MM.1S (cell line): ENCODE data around the gene CRYGA.
"Not testable (repeated sequence)": the region's sequence is repeated elsewhere in the genome, so short reads cannot be mapped to it uniquely, and the experiment has no call there.

Source experiments
- DNase-seq: peaks from one replicate; pipeline ENCODE4 v3.0.0-alpha.2; 2015
- H2AFZ ChIP-seq: fragments of 300-600 bp; sonication (generic); 2 replicates; pipeline ENCODE4 v1.6.0; 2016; ENCODE audit warnings: antibody characterized with exemption, low read length
- H3F3A ChIP-seq: fragments of 300-600 bp; sonication (generic); 2 replicates; pipeline ENCODE4 v1.6.1; 2016; ENCODE audit warnings: mild to moderate bottlenecking, antibody characterized with exemption, low read length, moderate library complexity, mixed read lengths; ENCODE audit not compliant: insufficient read depth
- H3K27ac ChIP-seq: fragments of 300-600 bp; sonication (generic); 2 replicates; pipeline ENCODE4 v1.5.1; 2016; ENCODE audit warnings: mild to moderate bottlenecking, low read length
- H3K27me3 ChIP-seq: fragments of 300-600 bp; sonication (generic); replicated peaks from 2 replicates; pipeline ENCODE4 v1.6.0; 2016; ENCODE audit warnings: low read length; ENCODE audit not compliant: insufficient read depth
- H3K36me3 ChIP-seq: fragments of 300-600 bp; sonication (generic); replicated peaks from 2 replicates; pipeline ENCODE4 v1.6.1; 2016; ENCODE audit warnings: mild to moderate bottlenecking, low read length, mixed read lengths; ENCODE audit not compliant: insufficient read depth
- H3K4me1 ChIP-seq: fragments of 300-600 bp; sonication (generic); 2 replicates; pipeline ENCODE4 v1.6.1; 2016; ENCODE audit warnings: low read length, mixed read lengths
- H3K4me2 ChIP-seq: fragments of 300-600 bp; sonication (generic); 2 replicates; pipeline ENCODE4 v1.6.0; 2016; ENCODE audit warnings: low read depth, low read length
- H3K4me3 ChIP-seq: fragments of 300-600 bp; sonication (generic); 2 replicates; pipeline ENCODE4 v1.5.1; 2016; ENCODE audit warnings: low read length, mixed read lengths
- H3K79me2 ChIP-seq: fragments of 300-600 bp; sonication (generic); 2 replicates; pipeline ENCODE4 v1.6.1; 2016; ENCODE audit warnings: mixed run types, low read length, mixed read lengths
- H3K9ac ChIP-seq: fragments of 300-600 bp; sonication (generic); 2 replicates; pipeline ENCODE4 v1.6.1; 2016; ENCODE audit warnings: low read length, mixed read lengths
- H3K9me2 ChIP-seq: fragments of 300-600 bp; sonication (generic); replicated peaks from 2 replicates; pipeline ENCODE4 v1.6.1; 2016; ENCODE audit warnings: mild to moderate bottlenecking, low read length, mixed read lengths; ENCODE audit not compliant: insufficient read depth
- H3K9me3 ChIP-seq: fragments of 300-600 bp; sonication (generic); replicated peaks from 2 replicates; pipeline ENCODE4 v1.6.1; 2016; ENCODE audit warnings: mild to moderate bottlenecking, low read length, mixed read lengths; ENCODE audit not compliant: insufficient read depth
- H4K20me1 ChIP-seq: fragments of 300-600 bp; sonication (generic); 2 replicates; pipeline ENCODE4 v1.6.1; 2016; ENCODE audit warnings: mild to moderate bottlenecking, low read length, moderate library complexity, mixed read lengths; ENCODE audit not compliant: insufficient read depth
- CTCF ChIP-seq: fragments of 300-600 bp; sonication (generic); IDR thresholded peaks from 2 replicates; pipeline ENCODE4 v1.5.1; 2016; ENCODE audit warnings: antibody characterized with exemption, low read length, mixed read lengths
- EZH2 ChIP-seq: fragments of 300-600 bp; sonication (generic); optimal IDR thresholded peaks from 2 replicates; pipeline ENCODE3; 2017; ENCODE audit warnings: low read depth, mild to moderate bottlenecking, antibody characterized with exemption, low read length, mixed read lengths
- EZH2phosphoT487 ChIP-seq: fragments of 300-600 bp; sonication (generic); IDR thresholded peaks from 2 replicates; pipeline ENCODE4 v1.6.1; 2018; ENCODE audit warnings: antibody characterized with exemption, low read length

CRYGA gene

DNA sequence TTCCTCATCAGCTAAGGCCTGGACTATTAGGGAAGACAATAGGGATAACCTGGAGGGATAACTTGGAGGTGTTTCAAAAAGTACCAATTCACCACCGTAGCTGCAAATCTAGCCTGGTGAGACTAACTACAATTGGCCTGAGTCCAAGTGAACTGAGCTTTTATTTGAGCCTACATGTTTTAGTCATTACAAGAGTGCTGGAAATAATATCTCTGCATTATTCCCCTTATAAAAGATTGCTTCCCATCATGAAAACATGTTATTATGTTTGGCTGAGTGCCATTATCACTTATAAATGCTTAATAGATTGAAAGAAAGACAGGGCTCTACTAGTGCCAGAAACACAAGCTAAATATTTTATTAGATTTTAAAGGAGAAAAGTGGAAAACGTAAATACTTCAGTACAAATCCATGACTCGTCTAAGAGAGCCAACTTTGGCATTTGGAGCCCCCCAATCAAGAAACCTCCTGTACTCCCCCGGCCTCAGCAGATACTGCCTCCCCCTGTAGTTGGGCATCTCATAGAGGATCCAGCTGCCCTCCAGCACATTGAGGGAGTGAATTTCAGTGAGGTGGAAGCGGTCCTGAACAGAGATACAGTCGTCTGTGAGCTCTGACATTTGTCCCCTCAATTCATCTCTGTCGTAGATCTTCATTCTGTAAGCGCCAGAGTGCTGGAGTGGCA lies 21.0 kb downstream of the CRYGA start:
- no peak for TF ChIP-seq CTCF
- TF ChIP-seq EZH2phosphoT487, result no peak
- no peak for TF ChIP-seq EZH2
- no peak overlapping the region for H3K27ac ChIP-seq
- H3K9me3 ChIP-seq, result no peaks in the 10 kb centered on the region
- H3K79me2 ChIP-seq, result no peaks in the 10 kb centered on the region
- no peak overlapping the region for H3K9ac ChIP-seq
- H3K4me1 ChIP-seq, result no peaks in the 10 kb centered on the region
- no peaks in the 10 kb centered on the region for H3K27me3 ChIP-seq
- no peaks in the 10 kb centered on the region for H3K36me3 ChIP-seq
- no peaks in the 10 kb centered on the region for H3F3A ChIP-seq
- no peak overlapping the region for H3K4me3 ChIP-seq
- no peaks in the 10 kb centered on the region for H3K9me2 ChIP-seq
- no peak overlapping the region for H2AFZ ChIP-seq
- H3K4me2 ChIP-seq, result no peak overlapping the region
- H4K20me1 ChIP-seq, result no peaks in the 10 kb centered on the region
- DNase-seq, result no peak

DNA sequence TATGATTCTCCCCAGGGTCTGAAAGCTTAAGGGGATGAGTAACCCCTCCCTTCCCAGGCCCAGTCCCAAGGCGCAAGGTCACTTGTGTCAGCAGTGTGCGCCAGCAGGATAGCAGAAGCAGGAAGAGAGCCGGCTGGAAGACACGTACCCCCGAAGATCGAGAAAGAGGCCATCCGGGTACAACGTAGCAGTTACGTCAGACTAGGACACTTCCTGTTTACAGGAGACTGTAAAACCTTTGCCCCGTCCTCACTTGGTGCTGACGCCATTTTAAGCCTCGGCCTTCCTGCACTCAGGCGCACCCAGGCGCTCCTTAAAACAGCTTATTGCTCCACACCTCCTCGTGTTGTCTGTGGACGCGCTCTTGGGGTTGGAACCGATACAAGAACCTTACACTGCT lies 23.9 kb downstream of the CRYGA start:
- no peak for TF ChIP-seq EZH2phosphoT487
- no peak for TF ChIP-seq CTCF
- no peak for TF ChIP-seq EZH2
- no peaks in the 10 kb centered on the region for H3K9me2 ChIP-seq
- H3K79me2 ChIP-seq, result no peaks in the 10 kb centered on the region
- 0 out of 2 replicates have a peak, but pooled peaks cover 3% of the 10 kb centered on the region for H3F3A ChIP-seq
- no peaks in the 10 kb centered on the region for H3K9me3 ChIP-seq
- no peak overlapping the region for H2AFZ ChIP-seq
- no peaks in the 10 kb centered on the region for H3K27me3 ChIP-seq
- no peaks in the 10 kb centered on the region for H3K36me3 ChIP-seq
- no peak overlapping the region for H3K9ac ChIP-seq
- no peak overlapping the region for H3K4me2 ChIP-seq
- H3K4me1 ChIP-seq, result no peaks in the 10 kb centered on the region
- DNase-seq, result no peak
- H4K20me1 ChIP-seq, result no peaks in the 10 kb centered on the region
- no peak overlapping the region for H3K27ac ChIP-seq
- no peak overlapping the region for H3K4me3 ChIP-seq

GRCh38 chr2:208138334-208138733 lies 25.1 kb downstream of the CRYGA start:
- H3K27me3 ChIP-seq, H3K79me2 ChIP-seq, H2AFZ ChIP-seq, H3K9me3 ChIP-seq, H3K9me2 ChIP-seq, H3K9ac ChIP-seq, DNase-seq, H4K20me1 ChIP-seq, H3K4me3 ChIP-seq, H3K27ac ChIP-seq, H3K36me3 ChIP-seq, H3F3A ChIP-seq, H3K4me2 ChIP-seq, H3K4me1 ChIP-seq: not testable (repeated sequence)

DNA sequence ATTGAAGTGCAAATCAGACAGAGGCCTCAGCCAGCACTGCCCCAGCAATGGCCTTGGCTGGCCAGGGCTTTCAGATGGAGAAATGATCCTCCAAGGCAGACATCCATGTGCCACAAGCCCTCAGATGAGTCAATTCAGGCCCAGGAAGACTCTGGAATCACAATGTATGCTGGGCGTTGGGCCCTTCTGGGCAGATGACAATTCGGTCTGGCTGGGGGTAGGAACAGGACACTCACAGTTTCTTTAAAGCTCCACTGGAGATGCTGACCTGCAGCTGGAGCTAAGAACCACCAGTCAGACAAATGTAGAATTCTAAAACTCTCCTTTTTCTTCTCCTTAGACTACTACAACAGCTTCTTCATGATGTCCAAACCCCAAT lies 26.7 kb downstream of the CRYGA start:
- Histone ChIP-seq H3K4me1 (no peaks in the 10 kb centered on the region), H3K9me2 (no peaks in the 10 kb centered on the region), H3F3A (0 out of 2 replicates have a peak, but pooled peaks cover 3% of the 10 kb centered on the region), H2AFZ (no peak overlapping the region), H4K20me1 (no peaks in the 10 kb centered on the region), H3K27ac (no peak overlapping the region), H3K9me3 (no peaks in the 10 kb centered on the region), H3K36me3 (no peaks in the 10 kb centered on the region), H3K27me3 (no peaks in the 10 kb centered on the region), H3K4me2 (no peak overlapping the region), H3K79me2 (no peaks in the 10 kb centered on the region), H3K4me3 (no peak overlapping the region), H3K9ac (no peak overlapping the region)
- DNase-seq, result no peak
- TF ChIP-seq EZH2phosphoT487 (no peak), CTCF (no peak), EZH2 (no peak)
